Peyer's patch (tissue), 4 donors: ENCODE data around the gene CLTB. TPM values are rescaled to one million over a fixed set of nuclear protein-coding genes. Genes with fewer than 3 reads are reported as not detected.

Experiments
- DNase-seq, 3 donors: peaks; one replicate each; pipeline ENCODE4 v3.0.0-alpha.2; 2017 to 2019
- H3K27ac ChIP-seq, 4 donors: fragments of 200-600 bp; sonication (generic); one replicate each; pipeline ENCODE4 v1.5.1; 2016 to 2019
- H3K27me3 ChIP-seq, 2 donors: fragments of 200-600 bp; sonication (generic); one replicate each; pipeline ENCODE4 v1.5.1; 2019
- H3K36me3 ChIP-seq, 3 donors: fragments of 200-600 bp; sonication (generic); one replicate each; pipeline ENCODE4 v1.5.1; 2016 to 2019
- H3K4me1 ChIP-seq, 4 donors: fragments of 200-600 bp; sonication (generic); one replicate each; pipeline ENCODE4 v1.5.1; 2016 to 2019
- H3K4me3 ChIP-seq, 4 donors: fragments of 200-600 bp; sonication (generic); 1 replicate in 3 of 4; 2 replicates in 1 of 4; pipeline ENCODE4 v1.5.1; 2016 to 2019; ENCODE audit warnings: mild to moderate bottlenecking in 1 of 4
- H3K9me3 ChIP-seq, 4 donors: fragments of 200-600 bp; sonication (generic); one replicate each; pipeline ENCODE4 v1.5.1; 2016 to 2019; ENCODE audit warnings: mild to moderate bottlenecking in 1 of 4
- POLR2A ChIP-seq, 2 donors: fragments of 450-650 bp; IDR thresholded peaks; one replicate each; pipeline ENCODE4 v1.5.1; 2017; ENCODE audit warnings: antibody characterized with exemption in 2 of 2, mild to moderate bottlenecking in 2 of 2, moderate library complexity in 2 of 2
- total RNA-seq, 4 donors: library from RNA; depleted of rRNA; stranded (reverse); fragments of >200 nt; gene quantifications; one replicate each; pipeline ENCODE4 v1.1.0, GENCODE V29; 2016
- TF ChIP-seq, protein P1 (sequence below), 6 experiments: fragments of 450-650 bp in 4 of 6; fragments of 200-600 bp in 2 of 6; sonication (generic) in 1 of 6; IDR thresholded peaks; one replicate each; pipeline ENCODE4 v1.5.1; 2017 to 2019; ENCODE audit warnings: antibody characterized with exemption in 6 of 6, mild to moderate bottlenecking in 3 of 6, moderate library complexity in 1 of 6

Gene CLTB
- total RNA-seq, 4 donors from 2014 or later = 87.5 to 211 (median 196) TPM

- peak overlapping the region in 1 of 4 donors; percentile 77 for H3K27ac ChIP-seq
- H3K4me1 ChIP-seq = peaks cover 0 to 47% (median 2%) of the 10 kb centered on the region in 4 donors
- no peaks in the 10 kb centered on the region for H3K9me3 ChIP-seq
- peaks cover 0 to 44% (median 0%) of the 10 kb centered on the region in 3 donors for H3K36me3 ChIP-seq
- no peaks in the 10 kb centered on the region for H3K27me3 ChIP-seq
- peak in 2 of 3 donors; percentile 32 to 34 for DNase-seq
- H3K4me3 ChIP-seq = no peak overlapping the region
- TF ChIP-seq POLR2A (IDR thresholded peaks at IDR 0.05) = no peak
- TF ChIP-seq, protein P1, sequence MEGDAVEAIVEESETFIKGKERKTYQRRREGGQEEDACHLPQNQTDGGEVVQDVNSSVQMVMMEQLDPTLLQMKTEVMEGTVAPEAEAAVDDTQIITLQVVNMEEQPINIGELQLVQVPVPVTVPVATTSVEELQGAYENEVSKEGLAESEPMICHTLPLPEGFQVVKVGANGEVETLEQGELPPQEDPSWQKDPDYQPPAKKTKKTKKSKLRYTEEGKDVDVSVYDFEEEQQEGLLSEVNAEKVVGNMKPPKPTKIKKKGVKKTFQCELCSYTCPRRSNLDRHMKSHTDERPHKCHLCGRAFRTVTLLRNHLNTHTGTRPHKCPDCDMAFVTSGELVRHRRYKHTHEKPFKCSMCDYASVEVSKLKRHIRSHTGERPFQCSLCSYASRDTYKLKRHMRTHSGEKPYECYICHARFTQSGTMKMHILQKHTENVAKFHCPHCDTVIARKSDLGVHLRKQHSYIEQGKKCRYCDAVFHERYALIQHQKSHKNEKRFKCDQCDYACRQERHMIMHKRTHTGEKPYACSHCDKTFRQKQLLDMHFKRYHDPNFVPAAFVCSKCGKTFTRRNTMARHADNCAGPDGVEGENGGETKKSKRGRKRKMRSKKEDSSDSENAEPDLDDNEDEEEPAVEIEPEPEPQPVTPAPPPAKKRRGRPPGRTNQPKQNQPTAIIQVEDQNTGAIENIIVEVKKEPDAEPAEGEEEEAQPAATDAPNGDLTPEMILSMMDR (IDR thresholded peaks at IDR 0.05) = no peak
Observed at GRCh38 chr5:176407456-176408251, 8.7 kb downstream of the CLTB start.

DNA sequence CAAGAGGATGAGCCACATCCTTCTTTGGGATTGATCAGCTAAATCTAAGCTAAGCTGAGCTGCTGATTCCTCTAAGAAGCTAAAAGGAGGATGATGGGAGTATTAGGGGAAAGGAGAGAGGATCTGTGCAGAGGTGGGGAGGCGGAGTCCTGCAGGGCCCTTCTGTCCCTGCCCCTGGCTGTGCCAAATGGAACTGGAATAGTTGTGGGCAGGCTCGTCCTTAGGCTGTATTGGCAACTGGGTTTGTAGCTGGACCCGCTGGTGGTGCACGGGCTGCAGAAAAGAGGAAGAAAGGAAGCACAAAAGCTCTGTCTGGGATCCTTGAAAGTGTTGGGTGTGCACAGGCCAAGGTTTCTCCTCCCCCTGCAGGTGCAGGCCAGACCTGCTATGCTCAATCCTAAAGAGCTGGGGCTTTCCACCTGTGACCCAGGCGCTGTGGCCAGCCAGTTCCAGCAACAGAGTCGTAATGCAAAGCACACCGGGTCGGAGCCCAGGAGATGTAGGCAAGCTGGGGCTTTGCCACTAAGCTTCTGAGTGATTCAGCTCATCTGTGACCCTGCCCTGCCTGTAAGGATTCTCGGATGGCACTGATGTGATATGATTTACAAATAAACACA lies 9.8 kb downstream of the CLTB start:
- no peak for TF ChIP-seq POLR2A (IDR thresholded peaks at IDR 0.05)
- TF ChIP-seq, protein P1 (IDR thresholded peaks at IDR 0.05) = peak in 1 of 6 experiments; percentile 10
- DNase-seq = peak in 1 of 3 donors; percentile 53
- no peaks in the 10 kb centered on the region for H3K27me3 ChIP-seq
- H3K36me3 ChIP-seq = peaks cover 0 to 44% (median 0%) of the 10 kb centered on the region in 3 donors
- H3K4me3 ChIP-seq = no peak overlapping the region
- peaks cover 0 to 50% (median 5%) of the 10 kb centered on the region in 4 donors for H3K4me1 ChIP-seq
- H3K27ac ChIP-seq = peak overlapping the region in 3 of 4 donors; percentile 1 to 93 (median 77)
- H3K9me3 ChIP-seq = no peaks in the 10 kb centered on the region

- Histone ChIP-seq H3K36me3 (peaks cover 0 to 44% (median 0%) of the 10 kb centered on the region in 3 donors), H3K27me3 (no peaks in the 10 kb centered on the region), H3K9me3 (no peaks in the 10 kb centered on the region), H3K4me1 (peaks cover 0 to 51% (median 6%) of the 10 kb centered on the region in 4 donors), H3K4me3 (no peak overlapping the region), H3K27ac (peak overlapping the region in 3 of 4 donors; percentile 77 to 93 (median 85))
- TF ChIP-seq, protein P1 (IDR thresholded peaks at IDR 0.05) = peak in 3 of 6 experiments; percentile 45 to 51 (median 51)
- TF ChIP-seq POLR2A (IDR thresholded peaks at IDR 0.05) = no peak
- peak in 1 of 3 donors; percentile 65 for DNase-seq
Observed at GRCh38 chr5:176405656-176406435, 10.5 kb downstream of the CLTB start.

GRCh38 chr5:176401281-176402205 lies 14.8 kb downstream of the CLTB start:
- peak overlapping the region in 3 of 4 donors; percentile 64 to 97 (median 93) for H3K27ac ChIP-seq
- H3K9me3 ChIP-seq = no peaks in the 10 kb centered on the region
- peak in 1 of 3 donors; percentile 43 for DNase-seq
- peaks cover 0 to 27% (median 0%) of the 10 kb centered on the region in 3 donors for H3K36me3 ChIP-seq
- peaks cover 0 to 53% (median 6%) of the 10 kb centered on the region in 4 donors for H3K4me1 ChIP-seq
- no peaks in the 10 kb centered on the region for H3K27me3 ChIP-seq
- no peak overlapping the region for H3K4me3 ChIP-seq
- TF ChIP-seq, protein P1 (IDR thresholded peaks at IDR 0.05) = no peak
- TF ChIP-seq POLR2A (IDR thresholded peaks at IDR 0.05) = no peak
